GM12801 (cell line): Measurements from ENCODE around the gene RP9.

ENCODE experiments used
- TF ChIP-seq, protein P1 (sequence below): IDR thresholded peaks from one replicate; pipeline ENCODE4 v1.5.1; 2011; ENCODE audit warnings: control low read depth; ENCODE audit not compliant: insufficient read length; ENCODE audit errors: extremely low read depth

RP9 gene

DNA sequence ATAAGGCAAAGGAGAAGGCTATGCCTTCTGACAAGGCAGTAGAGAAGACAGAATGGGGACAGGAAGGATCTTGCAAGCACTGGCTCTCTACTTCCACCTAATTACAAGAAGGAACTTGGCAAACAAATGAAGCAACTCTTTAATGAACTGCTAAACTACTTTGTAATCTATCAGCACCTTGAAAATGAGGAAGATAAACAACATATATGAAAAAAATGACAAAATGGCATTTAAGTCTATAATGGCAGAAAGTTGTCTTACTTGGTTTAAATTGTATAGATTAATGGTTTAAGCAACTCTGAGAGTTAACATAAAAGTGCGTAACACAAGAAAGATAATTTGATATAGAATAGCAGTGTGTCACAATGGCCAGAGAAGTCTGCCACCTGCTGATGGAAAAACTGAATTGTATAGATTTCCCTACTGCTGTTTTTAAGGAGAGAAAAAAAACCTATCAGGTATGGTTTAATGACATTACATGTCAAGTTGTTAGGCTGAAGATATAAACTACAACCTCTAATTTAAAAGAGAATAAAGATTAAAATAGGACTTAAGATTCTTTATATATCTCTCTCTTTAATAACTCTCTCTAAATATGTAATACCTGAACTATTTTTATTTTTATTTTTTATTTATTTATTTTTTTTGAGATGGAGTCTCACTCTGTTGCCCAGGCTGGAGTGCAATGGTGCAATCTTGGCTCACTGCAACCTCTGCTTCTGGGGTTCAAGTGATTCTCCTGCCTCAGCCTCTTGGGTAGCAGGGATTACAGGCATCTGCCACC is 58.5 kb downstream of the RP9 start:
- TF ChIP-seq, protein P1, sequence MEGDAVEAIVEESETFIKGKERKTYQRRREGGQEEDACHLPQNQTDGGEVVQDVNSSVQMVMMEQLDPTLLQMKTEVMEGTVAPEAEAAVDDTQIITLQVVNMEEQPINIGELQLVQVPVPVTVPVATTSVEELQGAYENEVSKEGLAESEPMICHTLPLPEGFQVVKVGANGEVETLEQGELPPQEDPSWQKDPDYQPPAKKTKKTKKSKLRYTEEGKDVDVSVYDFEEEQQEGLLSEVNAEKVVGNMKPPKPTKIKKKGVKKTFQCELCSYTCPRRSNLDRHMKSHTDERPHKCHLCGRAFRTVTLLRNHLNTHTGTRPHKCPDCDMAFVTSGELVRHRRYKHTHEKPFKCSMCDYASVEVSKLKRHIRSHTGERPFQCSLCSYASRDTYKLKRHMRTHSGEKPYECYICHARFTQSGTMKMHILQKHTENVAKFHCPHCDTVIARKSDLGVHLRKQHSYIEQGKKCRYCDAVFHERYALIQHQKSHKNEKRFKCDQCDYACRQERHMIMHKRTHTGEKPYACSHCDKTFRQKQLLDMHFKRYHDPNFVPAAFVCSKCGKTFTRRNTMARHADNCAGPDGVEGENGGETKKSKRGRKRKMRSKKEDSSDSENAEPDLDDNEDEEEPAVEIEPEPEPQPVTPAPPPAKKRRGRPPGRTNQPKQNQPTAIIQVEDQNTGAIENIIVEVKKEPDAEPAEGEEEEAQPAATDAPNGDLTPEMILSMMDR = no peak

DNA sequence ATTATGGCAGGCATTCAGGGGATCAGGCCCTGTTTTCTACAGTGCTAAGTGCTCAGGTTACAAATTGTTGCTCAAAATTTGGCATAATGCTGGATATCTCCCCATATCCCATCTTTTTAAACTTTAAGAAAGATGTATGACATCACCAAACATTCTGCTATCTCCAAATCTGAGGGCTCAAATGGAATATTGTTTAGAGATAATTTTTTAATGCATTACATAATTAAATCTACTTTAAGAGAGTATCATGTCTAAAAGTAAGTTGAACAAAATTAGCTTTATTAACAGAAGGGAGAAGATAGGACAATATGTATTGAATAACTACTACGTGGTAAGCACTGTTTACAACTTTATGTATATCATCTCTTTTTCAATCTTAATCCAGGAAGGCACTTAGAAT is 60.5 kb downstream of the RP9 start:
- TF ChIP-seq, protein P1 = no peak

DNA sequence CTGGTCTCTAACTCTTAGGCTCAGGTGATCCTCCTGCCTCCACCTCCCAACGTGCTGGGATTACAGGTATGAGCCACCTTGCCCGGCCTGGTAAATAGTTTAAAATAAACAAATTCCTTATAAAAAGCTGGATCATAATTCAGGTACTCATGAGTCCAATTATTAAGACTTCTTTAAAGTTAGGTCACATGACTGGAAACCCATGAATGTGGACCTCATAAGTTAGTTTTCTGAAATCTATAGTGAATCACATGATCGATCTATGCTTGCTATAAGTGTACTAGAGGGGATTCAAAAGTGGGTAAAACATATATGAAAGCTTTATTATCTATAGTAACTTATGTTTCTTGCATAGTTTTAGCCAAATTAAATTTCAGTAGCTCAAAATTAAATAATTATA is 60.9 kb downstream of the RP9 start:
- TF ChIP-seq, protein P1 = no peak

DNA sequence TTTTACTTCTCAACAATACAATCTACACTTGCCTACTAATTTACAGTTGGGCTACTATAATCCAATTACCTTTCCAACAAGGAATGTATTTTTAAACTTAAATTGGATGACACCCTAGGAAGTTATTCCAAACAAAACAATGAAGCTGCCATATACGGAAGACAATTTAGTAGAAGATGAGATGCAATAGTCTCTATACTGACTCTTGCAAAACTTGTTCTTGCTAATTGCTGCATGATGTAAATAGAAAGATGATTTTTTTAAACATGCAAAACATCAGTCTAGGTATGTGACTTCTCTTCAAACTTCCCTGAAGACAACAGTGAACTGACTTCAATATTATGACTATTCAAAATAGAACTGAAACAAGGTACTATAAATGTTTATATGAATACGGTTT is 64.2 kb downstream of the RP9 start:
- TF ChIP-seq, protein P1 = no peak
